ENCODE data around the gene BAIAP3. TPM values are rescaled to one million over a fixed set of nuclear protein-coding genes. Genes with fewer than 3 reads are reported as not detected.
A peak's percentile ranks its signal among the peaks of the same experiment; 100 is the strongest.

The BAIAP3 gene
- total RNA-seq, 2 donors from 2014 or later, result 2.5 to 15.7 TPM

- no peaks in the 10 kb centered on the region for H3K27me3 ChIP-seq (replicated peaks; ENCODE audit: insufficient read depth)
- no peak for DNase-seq (ENCODE audit: low spot score)
- no peak overlapping the region for H3K27ac ChIP-seq
- H3K9me3 ChIP-seq, result no peaks in the 10 kb centered on the region
- no peak overlapping the region for H3K4me3 ChIP-seq
- H3K4me1 ChIP-seq (ENCODE audit: control insufficient read depth in 1 of 2, low read depth in 2 of 2), result peaks cover 8 to 22% of the 10 kb centered on the region in 2 donors
- TF ChIP-seq, protein P1, sequence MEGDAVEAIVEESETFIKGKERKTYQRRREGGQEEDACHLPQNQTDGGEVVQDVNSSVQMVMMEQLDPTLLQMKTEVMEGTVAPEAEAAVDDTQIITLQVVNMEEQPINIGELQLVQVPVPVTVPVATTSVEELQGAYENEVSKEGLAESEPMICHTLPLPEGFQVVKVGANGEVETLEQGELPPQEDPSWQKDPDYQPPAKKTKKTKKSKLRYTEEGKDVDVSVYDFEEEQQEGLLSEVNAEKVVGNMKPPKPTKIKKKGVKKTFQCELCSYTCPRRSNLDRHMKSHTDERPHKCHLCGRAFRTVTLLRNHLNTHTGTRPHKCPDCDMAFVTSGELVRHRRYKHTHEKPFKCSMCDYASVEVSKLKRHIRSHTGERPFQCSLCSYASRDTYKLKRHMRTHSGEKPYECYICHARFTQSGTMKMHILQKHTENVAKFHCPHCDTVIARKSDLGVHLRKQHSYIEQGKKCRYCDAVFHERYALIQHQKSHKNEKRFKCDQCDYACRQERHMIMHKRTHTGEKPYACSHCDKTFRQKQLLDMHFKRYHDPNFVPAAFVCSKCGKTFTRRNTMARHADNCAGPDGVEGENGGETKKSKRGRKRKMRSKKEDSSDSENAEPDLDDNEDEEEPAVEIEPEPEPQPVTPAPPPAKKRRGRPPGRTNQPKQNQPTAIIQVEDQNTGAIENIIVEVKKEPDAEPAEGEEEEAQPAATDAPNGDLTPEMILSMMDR (IDR thresholded peaks at IDR 0.05), result no peak
- H3K36me3 ChIP-seq, result peaks cover 9% of the 10 kb centered on the region
- ATAC-seq (ENCODE audit: insufficient number of reproducible peaks, low FRiP score, low read depth), result no peak
Measured at GRCh38 chr16:1375741-1376410, 42.4 kb downstream of the BAIAP3 start.

DNA sequence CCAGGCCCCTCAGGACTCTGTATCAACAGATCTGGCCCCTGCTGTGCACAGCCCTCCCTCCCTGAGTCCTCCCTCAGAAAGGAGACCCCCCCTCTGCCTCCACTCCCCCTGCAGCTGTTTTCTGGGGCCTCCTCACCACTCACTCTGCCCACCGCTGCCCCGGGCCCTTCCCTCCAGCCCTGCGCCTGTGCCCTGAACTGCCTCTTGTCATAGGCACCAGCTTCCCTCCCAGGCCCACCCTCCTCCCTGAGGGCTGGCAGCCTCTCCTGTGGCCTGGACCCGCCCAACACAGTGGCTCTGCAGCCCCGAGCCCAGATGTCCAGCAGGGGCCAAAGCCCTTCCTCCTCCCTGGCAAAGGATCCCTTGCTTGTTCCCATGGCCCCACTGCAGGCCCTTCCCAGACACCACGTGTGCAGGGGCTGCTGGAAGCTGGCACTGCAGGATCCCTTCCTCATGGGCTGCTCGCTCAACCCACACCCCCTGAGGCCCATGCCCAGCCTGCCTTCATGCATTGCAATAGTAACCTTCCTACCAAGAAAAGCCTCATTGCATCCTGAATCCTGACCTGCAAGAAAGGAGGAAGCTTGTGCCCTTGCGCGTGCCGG lies 44.1 kb downstream of the BAIAP3 start:
- no peaks in the 10 kb centered on the region for H3K27me3 ChIP-seq (replicated peaks; ENCODE audit: insufficient read depth)
- DNase-seq (ENCODE audit: low spot score) (no peak), ATAC-seq (ENCODE audit: insufficient number of reproducible peaks, low FRiP score, low read depth) (no peak)
- TF ChIP-seq, protein P1 (IDR thresholded peaks at IDR 0.05), result no peak
- H3K36me3 ChIP-seq, result peaks cover 16% of the 10 kb centered on the region
- H3K4me3 ChIP-seq, result no peak overlapping the region
- H3K9me3 ChIP-seq, result no peaks in the 10 kb centered on the region
- peaks cover 8 to 22% of the 10 kb centered on the region in 2 donors for H3K4me1 ChIP-seq (ENCODE audit: control insufficient read depth in 1 of 2, low read depth in 2 of 2)
- H3K27ac ChIP-seq, result no peak overlapping the region

DNA sequence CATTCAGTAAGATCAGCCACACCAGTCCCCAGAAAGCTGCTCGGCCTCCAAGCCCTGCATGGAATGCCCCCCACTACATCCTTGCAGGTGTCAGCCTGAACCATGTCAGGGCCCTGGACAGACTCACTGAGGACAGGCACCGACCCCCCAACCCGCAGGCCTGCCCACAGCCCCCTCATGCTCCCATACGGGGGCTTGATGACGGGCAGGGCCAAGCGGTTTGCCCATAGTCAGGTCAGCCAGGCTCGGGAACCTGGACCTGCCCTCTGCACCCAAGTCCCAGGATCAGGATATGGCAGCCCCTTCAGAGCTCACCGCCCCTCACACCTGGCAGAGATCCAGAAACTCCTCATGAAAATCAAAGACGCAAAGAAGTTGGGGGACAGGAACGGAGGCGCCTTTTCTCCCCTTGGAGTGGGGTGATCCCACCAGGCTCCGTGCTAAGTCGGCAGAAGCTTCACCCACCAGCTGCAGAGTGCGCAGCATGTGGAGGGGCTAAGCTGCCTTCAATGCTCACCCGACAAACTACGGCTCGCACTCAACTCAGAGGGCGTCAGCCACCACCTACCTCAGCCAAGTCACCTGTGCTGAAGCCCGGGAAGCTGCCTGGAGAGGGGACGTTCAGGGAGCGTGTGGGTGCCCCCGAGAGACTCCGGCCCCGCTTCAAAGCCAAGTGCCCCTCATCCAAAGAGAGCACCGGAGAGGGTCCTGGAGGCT lies 44.8 kb downstream of the BAIAP3 start:
- no peaks in the 10 kb centered on the region for H3K9me3 ChIP-seq
- peak overlapping the region; percentile 7 to 93 for H3K27ac ChIP-seq
- no peak for ATAC-seq (ENCODE audit: insufficient number of reproducible peaks, low FRiP score, low read depth)
- H3K4me1 ChIP-seq (ENCODE audit: control insufficient read depth in 1 of 2, low read depth in 2 of 2), result peaks cover 8 to 22% of the 10 kb centered on the region in 2 donors
- no peaks in the 10 kb centered on the region for H3K27me3 ChIP-seq (replicated peaks; ENCODE audit: insufficient read depth)
- no peak for DNase-seq (ENCODE audit: low spot score)
- TF ChIP-seq, protein P1 (IDR thresholded peaks at IDR 0.05), result no peak
- H3K36me3 ChIP-seq, result peaks cover 18% of the 10 kb centered on the region
- peak overlapping the region; percentile 89 for H3K4me3 ChIP-seq

DNA sequence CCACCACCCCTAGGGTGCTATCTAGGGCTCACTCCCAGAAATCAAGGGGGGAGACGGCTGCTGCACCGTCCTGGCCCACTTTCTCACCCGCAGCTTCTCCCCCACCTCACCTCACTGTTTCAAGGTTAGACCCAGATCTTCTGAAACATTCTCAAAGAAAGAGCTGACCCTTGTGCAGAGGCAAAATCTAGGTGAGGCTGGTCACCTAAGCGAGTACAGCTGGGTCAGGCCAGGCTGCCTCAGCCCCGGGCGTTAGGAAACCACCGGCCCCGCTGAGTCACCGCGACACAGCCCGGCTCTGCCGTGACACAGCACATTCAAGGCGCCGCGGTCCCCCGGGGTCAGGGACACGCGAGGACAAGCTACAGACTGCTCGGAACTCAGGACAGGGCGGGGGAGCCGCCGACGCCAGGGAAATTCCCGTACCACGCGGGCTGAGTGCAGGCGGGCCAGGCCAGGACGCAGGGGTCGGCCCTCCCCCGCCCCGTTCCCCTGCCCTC lies 45.4 kb downstream of the BAIAP3 start:
- TF ChIP-seq, protein P1 (IDR thresholded peaks at IDR 0.05), result no peak
- H3K27ac ChIP-seq, result peak overlapping the region; percentile 93
- peaks cover 24% of the 10 kb centered on the region for H3K36me3 ChIP-seq
- H3K4me3 ChIP-seq, result peak overlapping the region; percentile 89
- H3K9me3 ChIP-seq, result no peaks in the 10 kb centered on the region
- H3K4me1 ChIP-seq (ENCODE audit: control insufficient read depth in 1 of 2, low read depth in 2 of 2), result peaks cover 8 to 22% of the 10 kb centered on the region in 2 donors
- H3K27me3 ChIP-seq (replicated peaks; ENCODE audit: insufficient read depth), result no peaks in the 10 kb centered on the region
- DNase-seq (ENCODE audit: low spot score) (peak; percentile 85), ATAC-seq (ENCODE audit: insufficient number of reproducible peaks, low FRiP score, low read depth) (peak; percentile 96)
